Hematopoietic multipotent progenitor cell treated with erythropoietin and hydrocortisone succinate and interleukin-3 and kit ligand, for 17 days (in vitro differentiated cells): ENCODE data around the gene INSR.
"Not testable (repeated sequence)": the region's sequence is repeated elsewhere in the genome, so short reads cannot be mapped to it uniquely, and the experiment has no call there.

Experiments used
- DNase-seq: peaks from one replicate; pipeline ENCODE4 v3.0.0-alpha.2; 2015; ENCODE audit warnings: low spot score

The INSR gene

GRCh38 chr19:7258041-7258839 is 36.0 kb downstream of the INSR start:
- no peak for DNase-seq

GRCh38 chr19:7257148-7258040 is 36.8 kb downstream of the INSR start:
- DNase-seq, result no peak

GRCh38 chr19:7255631-7256030 is 38.6 kb downstream of the INSR start:
- no peak for DNase-seq

DNA sequence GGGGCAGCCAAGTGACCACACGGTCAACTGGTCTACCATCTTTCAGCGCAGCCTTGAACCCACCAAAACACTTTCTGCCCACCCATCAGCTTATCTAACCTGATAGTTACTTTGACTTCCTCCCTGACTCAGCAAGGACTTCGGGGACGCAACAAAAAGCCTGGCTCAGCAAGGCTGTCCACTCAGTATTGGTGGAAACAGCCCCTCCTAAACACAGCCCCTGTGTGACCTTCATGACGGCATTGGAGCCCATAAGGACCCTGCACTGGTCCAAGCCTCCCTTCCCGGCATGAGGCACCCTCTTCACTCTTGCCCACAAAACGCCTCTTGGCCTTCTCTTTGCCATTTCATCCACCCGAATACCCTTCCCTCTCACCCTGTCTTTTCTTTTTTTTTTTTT is 39.1 kb downstream of the INSR start:
- DNase-seq, result no peak

DNA sequence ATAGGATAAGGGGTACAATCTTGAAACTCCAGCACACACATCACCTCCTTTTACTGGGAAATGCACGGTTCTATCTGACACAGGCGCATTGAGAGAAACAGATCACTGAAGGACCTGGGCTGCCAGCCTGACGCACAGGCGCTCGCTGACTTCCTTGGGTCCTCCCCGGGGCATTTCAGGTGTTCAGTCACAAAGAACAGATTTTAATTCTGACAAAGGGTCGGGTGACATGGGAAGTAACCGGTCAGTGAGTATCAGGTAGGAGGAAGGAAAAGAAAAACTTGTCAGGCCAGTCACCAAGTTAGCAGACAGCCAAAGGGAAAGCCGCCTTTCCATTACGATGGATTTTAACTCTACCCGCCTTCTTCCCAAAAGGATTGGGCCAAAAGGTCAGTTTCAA is 39.6 kb downstream of the INSR start:
- DNase-seq, result no peak

DNA sequence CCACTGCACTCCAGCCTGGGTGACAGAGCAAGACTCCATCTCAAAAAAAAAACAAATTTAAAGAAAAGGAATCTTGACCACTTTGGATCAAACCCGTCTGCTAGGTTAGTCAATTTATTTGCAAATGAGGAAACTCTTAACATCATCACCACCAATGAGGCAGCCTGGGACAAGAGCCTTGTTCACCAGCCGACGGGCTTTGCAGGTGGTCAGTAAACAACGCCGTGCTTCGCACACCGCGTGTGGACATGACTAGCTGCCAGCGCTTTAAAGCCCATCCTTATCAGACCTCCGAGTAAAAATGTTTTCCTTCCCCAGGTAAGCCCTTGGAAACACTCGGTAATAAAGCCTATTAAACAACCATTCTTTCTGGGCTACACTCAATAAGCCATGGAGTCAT is 41.9 kb downstream of the INSR start:
- DNase-seq, result no peak

GRCh38 chr19:7251494-7251893 is 42.7 kb downstream of the INSR start:
- no peak for DNase-seq

DNA sequence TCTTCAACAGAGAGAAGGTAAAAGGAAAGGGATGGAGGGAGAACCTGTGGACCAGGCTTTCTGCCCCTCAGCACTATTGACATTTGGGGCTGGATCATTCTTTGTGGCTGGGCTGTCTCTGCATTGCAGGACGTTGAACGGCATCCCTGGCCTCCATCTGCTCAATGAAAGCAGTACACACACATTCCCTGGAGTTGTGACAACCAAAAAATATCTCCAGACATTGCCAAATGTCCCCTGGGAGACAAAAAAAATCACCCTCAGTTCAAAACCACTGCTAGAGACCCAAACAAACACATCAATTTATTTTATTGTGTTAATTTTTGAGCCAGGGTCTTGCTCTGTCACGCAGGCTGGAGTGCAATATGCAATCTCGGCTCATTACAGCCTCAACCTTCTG is 43.3 kb downstream of the INSR start:
- DNase-seq, result no peak

GRCh38 chr19:7250057-7250596 is 44.1 kb downstream of the INSR start:
- no peak for DNase-seq

DNA sequence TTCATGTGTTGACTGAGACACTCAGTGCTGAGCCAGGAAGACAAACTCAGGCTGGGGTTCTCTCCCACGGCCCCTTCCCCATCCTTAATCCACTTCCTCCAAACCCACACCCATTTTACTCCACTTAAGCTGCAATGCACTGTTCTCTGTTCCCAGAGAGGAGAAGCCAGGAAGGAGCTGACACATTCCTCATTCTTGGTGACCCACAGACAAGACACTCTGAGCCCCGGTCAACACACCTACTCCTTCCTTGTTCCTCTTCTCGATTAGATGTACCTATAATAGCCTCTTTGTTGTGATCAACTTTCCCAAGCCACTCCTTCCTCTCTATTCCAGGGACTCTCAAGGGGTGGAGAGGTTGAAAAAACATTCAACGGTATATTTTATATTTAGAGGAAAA is 47.1 kb downstream of the INSR start:
- no peak for DNase-seq

DNA sequence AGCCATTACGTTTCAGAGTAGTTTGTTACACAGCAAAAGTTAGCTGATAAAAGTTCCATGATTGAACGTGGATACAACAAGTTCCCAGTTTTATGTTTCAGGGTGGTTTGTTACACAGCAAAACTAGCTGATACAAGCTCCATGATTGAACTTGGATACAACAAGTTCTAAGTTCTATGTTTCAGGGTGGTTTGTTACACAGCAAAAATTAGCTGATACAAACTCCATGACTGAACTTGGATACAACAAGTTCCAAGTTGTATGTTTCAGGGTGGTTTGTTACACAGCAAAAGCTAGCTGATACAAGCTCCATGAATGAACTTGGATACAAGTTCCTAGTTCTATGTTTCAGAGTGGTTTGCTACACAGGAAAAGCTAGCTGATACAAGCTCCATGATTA is 47.6 kb downstream of the INSR start:
- DNase-seq, result no peak

DNA sequence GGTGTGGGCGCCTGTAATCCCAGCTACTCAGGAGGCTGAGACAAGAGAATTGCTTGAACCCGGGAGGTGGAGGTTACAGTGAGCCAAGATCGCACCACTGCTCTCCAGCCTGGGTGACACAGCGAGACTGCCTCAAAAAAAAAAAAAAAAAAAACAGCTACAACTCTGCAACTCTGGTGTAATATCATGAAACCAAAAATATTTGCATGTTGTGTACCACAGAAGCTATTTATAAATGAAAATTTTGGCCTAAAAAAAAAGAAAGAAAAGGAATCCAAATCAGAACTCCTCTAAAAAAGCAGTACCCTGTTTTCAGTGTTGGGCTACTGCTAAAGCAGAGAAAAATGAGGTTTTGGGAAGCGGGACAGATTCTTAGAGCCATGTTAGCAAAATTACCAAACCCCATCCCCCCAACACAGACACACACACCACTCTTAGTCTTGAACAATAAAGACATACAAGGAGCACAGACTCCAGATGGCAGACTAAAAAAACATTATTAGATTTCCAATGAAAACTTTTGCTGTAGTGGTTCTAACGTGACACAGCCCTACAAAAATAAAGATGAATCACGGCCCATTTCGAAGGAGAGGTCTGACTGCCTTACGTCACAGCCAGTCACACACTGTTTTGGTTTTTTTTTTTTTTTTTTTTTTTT is 51.5 kb downstream of the INSR start:
- no peak for DNase-seq

DNA sequence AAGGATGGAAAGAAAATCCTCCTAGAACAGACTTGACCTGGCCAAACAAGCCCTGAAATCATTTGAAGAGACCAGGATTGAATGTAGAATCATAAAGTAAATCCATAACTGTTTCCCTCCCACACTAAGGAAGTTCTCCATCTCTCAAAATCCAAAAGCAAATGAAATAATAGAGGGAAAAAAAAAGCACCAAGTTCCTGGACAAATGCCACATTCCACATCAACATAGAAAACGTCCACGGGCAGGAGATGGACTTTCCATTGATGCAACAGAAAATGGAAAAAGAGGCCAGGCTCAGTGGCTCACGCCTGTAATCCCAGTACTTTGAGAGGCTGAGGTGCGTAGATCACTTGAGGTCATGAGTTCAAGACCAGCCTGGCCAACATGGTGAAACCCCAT is 56.2 kb downstream of the INSR start:
- no peak for DNase-seq

DNA sequence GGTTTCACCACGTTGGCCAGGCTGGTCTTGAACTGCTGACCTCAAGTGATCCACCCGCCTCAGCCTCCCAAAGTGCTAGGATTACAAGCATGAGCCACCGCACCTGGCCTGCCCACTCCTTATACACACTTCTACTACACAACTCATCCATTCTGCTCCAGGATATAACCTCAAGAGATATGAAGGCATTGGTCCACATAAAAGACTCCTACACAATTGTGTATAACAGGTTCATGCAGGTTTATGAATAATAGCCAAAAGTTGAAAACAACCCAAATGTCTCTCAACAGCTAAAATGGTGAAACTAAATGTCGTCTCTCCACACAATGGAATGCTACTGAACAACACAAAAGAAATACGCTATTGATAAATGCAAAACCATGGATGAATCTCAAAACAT is 58.1 kb downstream of the INSR start:
- DNase-seq, result no peak

DNA sequence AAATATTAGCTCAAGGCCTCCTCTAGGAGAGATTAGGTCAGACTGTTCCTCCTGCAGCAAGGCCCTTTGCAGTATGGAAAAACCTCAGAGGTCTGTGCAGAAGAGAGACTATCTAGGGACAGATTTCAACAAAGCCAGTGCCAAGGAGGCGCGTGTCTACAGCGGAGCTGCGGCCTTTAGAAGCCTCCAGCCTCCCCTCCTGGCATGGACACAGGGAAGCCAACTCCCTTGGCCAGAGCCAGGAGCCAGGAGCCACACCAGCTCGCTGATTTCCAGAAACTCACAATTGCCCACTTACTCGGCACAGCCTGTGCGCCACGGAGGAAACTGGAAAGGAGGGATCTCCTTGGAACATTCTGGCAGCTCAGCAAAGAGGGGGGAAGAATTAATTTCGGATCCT is 63.4 kb downstream of the INSR start:
- no peak for DNase-seq

- no peak for DNase-seq
Measured at GRCh38 chr19:7229735-7230134, 64.5 kb downstream of the INSR start.

DNA sequence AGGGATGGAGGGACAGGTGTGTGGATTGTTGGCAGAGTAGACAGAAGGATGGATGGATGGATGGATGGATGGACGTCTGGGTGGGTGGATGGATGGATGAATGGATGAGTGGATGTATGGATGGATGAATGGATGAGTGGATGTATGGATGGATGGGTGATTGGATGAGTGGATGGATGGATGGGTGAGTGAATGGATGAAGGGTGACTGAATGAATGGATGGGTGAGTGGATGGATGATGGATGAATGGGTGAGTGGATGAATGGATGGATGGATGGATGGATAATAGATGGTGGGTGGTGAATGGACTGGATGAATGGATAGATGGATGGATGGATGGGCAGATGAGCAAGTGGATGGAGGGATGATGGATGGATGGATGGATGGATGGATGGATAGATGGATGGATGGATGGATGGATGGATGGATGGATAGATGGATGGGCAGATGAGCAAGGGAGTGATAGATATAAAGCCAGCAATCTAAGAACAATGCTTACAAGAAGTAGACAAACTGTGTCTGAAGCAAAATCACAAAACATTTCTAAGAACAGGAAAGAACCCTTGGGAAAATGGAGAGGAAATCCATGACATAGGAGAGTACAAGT is 65.2 kb downstream of the INSR start:
- no peak for DNase-seq

DNA sequence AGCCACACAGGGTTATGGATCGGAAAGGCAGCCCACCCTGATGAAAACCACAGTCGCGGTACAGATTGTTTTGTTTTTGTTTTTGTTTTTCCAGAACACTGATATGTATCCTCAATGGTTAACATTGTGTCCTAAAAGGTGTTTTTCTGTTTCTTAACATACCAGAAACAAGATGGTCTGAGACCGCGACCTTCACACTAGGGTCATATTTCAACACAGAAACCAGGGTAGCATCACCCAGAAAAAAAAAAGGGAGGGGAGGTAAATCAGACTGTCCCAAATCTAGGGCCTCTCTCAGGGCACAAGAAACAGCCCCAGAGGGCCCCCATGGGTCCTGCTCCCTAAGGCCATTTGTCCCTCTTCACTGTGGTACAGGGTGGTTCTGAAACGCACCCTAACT is 66.5 kb downstream of the INSR start:
- DNase-seq, result no peak

GRCh38 chr19:7227149-7227548 is 67.1 kb downstream of the INSR start:
- DNase-seq, result not testable (repeated sequence)

GRCh38 chr19:7226739-7227138 is 67.5 kb downstream of the INSR start:
- DNase-seq, result no peak

DNA sequence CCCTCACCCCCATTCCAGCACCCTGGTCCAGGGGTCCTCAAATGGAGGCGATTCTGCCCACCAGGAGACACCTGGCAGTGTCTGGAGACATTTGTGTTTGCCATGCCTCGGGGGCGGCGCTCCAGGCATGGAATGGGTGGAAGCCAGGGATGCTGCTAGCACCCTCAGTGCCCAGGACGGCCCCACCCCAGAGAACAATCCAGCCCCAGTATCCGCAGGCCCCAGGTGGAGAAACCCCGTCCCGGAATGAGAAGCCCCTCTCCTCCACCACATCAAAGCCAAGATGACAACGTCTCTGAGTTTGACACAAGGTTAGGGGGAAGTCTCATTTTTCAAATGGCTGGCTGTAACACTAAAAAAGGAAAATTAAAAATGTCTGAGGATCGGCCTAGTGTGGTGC is 68.5 kb downstream of the INSR start:
- no peak for DNase-seq

- DNase-seq, result no peak
Measured at GRCh38 chr19:7224995-7225394, 69.2 kb downstream of the INSR start.
